ENCODE results near the gene TNNT2. TPM values are rescaled to one million over a fixed set of nuclear protein-coding genes. Genes with fewer than 3 reads are reported as not detected.

The TNNT2 gene
- total and polyA plus RNA-seq, 8 donors = 1.5 to 12.0 (median 6.7) TPM; not detected in 4

DNA sequence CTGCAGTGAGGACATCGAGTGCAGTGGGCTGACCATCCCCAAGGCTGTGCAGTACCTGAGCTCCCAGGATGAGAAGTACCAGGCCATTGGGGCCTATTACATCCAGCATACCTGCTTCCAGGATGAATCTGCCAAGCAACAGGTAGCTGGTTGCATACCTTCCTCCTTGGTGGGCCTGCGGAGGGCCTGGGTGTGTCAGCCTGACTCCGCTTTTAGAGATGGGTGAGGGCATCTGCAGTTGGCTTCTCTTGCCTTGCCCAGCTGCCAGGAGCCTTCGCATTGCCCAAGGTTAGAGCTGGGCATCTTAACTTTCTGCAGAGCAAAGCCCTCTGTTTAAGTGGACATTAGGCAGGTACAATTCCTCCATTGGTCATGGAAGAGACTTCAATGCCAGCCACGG is 60.9 kb downstream of the TNNT2 start:
- H3K9me3 ChIP-seq = no peaks in the 10 kb centered on the region
- H3K36me3 ChIP-seq = no peaks in the 10 kb centered on the region
- no peak overlapping the region for H3K4me3 ChIP-seq
- H3K27ac ChIP-seq = no peak overlapping the region
- TF ChIP-seq POLR2AphosphoS5 (IDR thresholded peaks at IDR 0.05) (no peak), POLR2A (IDR thresholded peaks at IDR 0.05) (no peak), EP300 (IDR thresholded peaks at IDR 0.05) (no peak)
- TF ChIP-seq, protein P1, sequence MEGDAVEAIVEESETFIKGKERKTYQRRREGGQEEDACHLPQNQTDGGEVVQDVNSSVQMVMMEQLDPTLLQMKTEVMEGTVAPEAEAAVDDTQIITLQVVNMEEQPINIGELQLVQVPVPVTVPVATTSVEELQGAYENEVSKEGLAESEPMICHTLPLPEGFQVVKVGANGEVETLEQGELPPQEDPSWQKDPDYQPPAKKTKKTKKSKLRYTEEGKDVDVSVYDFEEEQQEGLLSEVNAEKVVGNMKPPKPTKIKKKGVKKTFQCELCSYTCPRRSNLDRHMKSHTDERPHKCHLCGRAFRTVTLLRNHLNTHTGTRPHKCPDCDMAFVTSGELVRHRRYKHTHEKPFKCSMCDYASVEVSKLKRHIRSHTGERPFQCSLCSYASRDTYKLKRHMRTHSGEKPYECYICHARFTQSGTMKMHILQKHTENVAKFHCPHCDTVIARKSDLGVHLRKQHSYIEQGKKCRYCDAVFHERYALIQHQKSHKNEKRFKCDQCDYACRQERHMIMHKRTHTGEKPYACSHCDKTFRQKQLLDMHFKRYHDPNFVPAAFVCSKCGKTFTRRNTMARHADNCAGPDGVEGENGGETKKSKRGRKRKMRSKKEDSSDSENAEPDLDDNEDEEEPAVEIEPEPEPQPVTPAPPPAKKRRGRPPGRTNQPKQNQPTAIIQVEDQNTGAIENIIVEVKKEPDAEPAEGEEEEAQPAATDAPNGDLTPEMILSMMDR (IDR thresholded peaks at IDR 0.05) = no peak
- peaks cover 0 to 18% (median 0%) of the 10 kb centered on the region in 3 donors for H3K27me3 ChIP-seq
- intact Hi-C loops (cut with DNase I; ENCODE audit: low total_unique reads) = no loop called here
- WGBS, 5 donors = 80 to 90% (median 86%) methylated on average over 4 to 5 of the region's 5 CpGs
- no peaks in the 10 kb centered on the region for H3K4me1 ChIP-seq
- no peak for DNase-seq

DNA sequence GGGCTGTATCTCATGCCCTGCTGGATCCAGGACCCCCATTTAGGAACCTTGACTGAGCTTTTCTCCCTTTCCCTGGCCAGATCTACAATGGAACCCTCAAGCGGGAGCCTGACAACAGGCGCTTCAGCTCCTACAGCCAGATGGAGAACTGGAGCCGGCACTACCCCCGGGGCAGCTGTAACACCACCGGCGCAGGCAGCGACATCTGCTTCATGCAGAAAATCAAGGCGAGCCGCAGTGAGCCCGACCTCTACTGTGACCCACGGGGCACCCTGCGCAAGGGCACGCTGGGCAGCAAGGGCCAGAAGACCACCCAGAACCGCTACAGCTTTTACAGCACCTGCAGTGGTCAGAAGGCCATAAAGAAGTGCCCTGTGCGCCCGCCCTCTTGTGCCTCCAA is 64.4 kb downstream of the TNNT2 start:
- 76 to 96% (median 92%) methylated on average over 8 to 16 of the region's 16 CpGs for WGBS, 5 donors
- intact Hi-C loops (cut with DNase I; ENCODE audit: low total_unique reads) = no loop called here
- peaks cover 0 to 51% (median 9%) of the 10 kb centered on the region in 3 donors for H3K27me3 ChIP-seq
- H3K9me3 ChIP-seq = no peaks in the 10 kb centered on the region
- H3K4me1 ChIP-seq = peaks cover 7 to 10% (median 9%) of the 10 kb centered on the region in 4 donors
- no peak overlapping the region for H3K4me3 ChIP-seq
- no peak overlapping the region for H3K27ac ChIP-seq
- no peak for DNase-seq
- TF ChIP-seq EP300 (IDR thresholded peaks at IDR 0.05) = no peak
- TF ChIP-seq, protein P1 (IDR thresholded peaks at IDR 0.05) = no peak
- no peak for TF ChIP-seq POLR2A (IDR thresholded peaks at IDR 0.05)
- no peak for TF ChIP-seq POLR2AphosphoS5 (IDR thresholded peaks at IDR 0.05)
- no peaks in the 10 kb centered on the region for H3K36me3 ChIP-seq

DNA sequence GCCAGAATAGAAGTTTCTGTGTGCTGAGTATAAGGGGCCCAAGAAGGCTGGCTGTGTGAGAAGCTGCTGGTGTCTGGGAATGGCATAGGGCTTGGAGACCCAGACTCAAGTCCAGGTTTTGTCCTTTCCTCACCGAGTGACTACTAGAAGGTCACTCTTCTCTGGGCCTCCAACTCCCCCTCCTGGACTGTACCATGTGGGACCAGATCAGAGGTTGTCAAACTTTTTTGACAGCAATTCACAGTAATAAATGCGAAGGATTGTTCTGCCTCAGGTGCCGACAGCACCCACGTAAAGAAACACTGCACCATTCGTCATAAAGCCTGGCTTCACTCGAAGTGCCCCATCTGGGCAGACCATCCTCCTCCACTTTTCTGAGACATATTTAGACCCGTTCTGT is 65.2 kb downstream of the TNNT2 start:
- intact Hi-C loops (cut with DNase I; ENCODE audit: low total_unique reads) = no loop called here
- TF ChIP-seq, protein P1 (IDR thresholded peaks at IDR 0.05) = no peak
- TF ChIP-seq POLR2A (IDR thresholded peaks at IDR 0.05) (no peak), EP300 (IDR thresholded peaks at IDR 0.05) (no peak), POLR2AphosphoS5 (IDR thresholded peaks at IDR 0.05) (no peak)
- no peak overlapping the region for H3K27ac ChIP-seq
- peaks cover 10 to 18% (median 13%) of the 10 kb centered on the region in 4 donors for H3K4me1 ChIP-seq
- peaks cover 0 to 51% (median 9%) of the 10 kb centered on the region in 3 donors for H3K27me3 ChIP-seq
- DNase-seq = no peak
- H3K36me3 ChIP-seq = no peaks in the 10 kb centered on the region
- no peak overlapping the region for H3K4me3 ChIP-seq
- WGBS, 5 donors = 83 to 91% (median 89%) methylated on average over 7 of the region's 7 CpGs
- H3K9me3 ChIP-seq = no peaks in the 10 kb centered on the region

DNA sequence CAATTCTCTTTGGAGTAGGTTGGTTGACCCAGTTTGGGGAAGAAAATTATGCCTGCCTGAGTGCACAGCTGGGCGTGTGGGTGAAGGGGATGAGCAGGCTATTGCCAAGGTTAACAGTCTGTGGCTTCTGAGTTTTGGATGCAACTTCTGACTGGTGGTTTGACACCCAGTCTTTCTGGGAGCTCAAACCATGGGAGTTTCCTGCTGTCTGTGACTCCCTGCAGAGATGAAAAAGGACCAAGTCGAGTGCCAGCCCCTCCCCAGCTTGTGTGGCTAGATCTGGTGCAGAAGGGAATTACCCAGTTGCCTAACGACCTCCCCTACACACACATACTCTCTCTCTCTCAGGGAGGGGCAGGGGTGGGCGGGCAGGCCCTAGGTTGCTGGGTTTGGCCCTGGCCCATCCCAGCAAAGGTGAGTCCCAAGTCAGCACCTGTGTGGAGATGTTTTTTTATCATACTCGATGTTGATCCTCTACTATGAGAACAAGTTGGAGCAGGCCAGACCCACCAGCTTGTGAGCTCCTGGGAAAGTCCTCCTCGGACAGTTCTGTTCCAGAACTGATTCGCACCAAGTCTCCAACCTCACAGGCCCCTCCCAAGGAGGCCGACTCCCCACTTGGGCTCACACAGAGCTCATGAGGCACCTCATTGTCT is 66.0 kb downstream of the TNNT2 start:
- H3K9me3 ChIP-seq = no peaks in the 10 kb centered on the region
- intact Hi-C loops (cut with DNase I; ENCODE audit: low total_unique reads) = no loop called here
- peaks cover 0 to 51% (median 9%) of the 10 kb centered on the region in 3 donors for H3K27me3 ChIP-seq
- H3K4me1 ChIP-seq = peaks cover 10 to 18% (median 13%) of the 10 kb centered on the region in 4 donors
- TF ChIP-seq EP300 (IDR thresholded peaks at IDR 0.05) (no peak), POLR2AphosphoS5 (IDR thresholded peaks at IDR 0.05) (no peak), POLR2A (IDR thresholded peaks at IDR 0.05) (no peak)
- TF ChIP-seq, protein P1 (IDR thresholded peaks at IDR 0.05) = no peak
- no peaks in the 10 kb centered on the region for H3K36me3 ChIP-seq
- no peak overlapping the region for H3K4me3 ChIP-seq
- 42 to 60% (median 57%) methylated on average over 6 to 8 of the region's 8 CpGs for WGBS, 5 donors
- no peak overlapping the region for H3K27ac ChIP-seq
- peak in 1 of 2 donors; percentile 30 for DNase-seq

Data from stomach (tissue), 9 donors.